HL-60 (cell line): Measurements from ENCODE around the gene PTPN7.

Experiments
- DNase-seq, 2 experiments: peaks; one replicate each; pipeline ENCODE4 v3.0.0-alpha.2; 2010 to 2020; ENCODE audit warnings: low read depth in 1 of 2, low spot score in 1 of 2
- H3K27ac ChIP-seq: fragments of 250-450 bp; sonication (Bioruptor Pico); replicated peaks from 2 replicates; pipeline ENCODE4 v1.5.1; 2020; ENCODE audit warnings: mild to moderate bottlenecking, moderate library complexity
- H3K27me3 ChIP-seq: fragments of 250-450 bp; sonication (Bioruptor Pico); 2 replicates; pipeline ENCODE4 v1.5.1; 2021; ENCODE audit warnings: mild to moderate bottlenecking, moderate library complexity; ENCODE audit not compliant: insufficient read depth, poor library complexity, severe bottlenecking
- H3K4me3 ChIP-seq: replicated peaks from 2 replicates; pipeline ENCODE4 v1.5.1; 2011; ENCODE audit warnings: mild to moderate bottlenecking, control low read depth, low read length; ENCODE audit not compliant: insufficient read depth
- CTCF ChIP-seq: IDR thresholded peaks from one replicate; pipeline ENCODE4 v1.5.1; 2011; ENCODE audit warnings: low read length, control low read depth, inconsistent platforms; ENCODE audit not compliant: insufficient read depth
- GABPA ChIP-seq: IDR thresholded peaks from 2 replicates; pipeline ENCODE4 v1.6.1; 2012; ENCODE audit warnings: low read depth
- POLR2AphosphoS5 ChIP-seq: IDR thresholded peaks from 2 replicates; pipeline ENCODE4 v1.6.1; 2012; ENCODE audit warnings: low read depth
- SPI1 ChIP-seq: IDR thresholded peaks from 2 replicates; pipeline ENCODE4 v1.6.1; 2012; ENCODE audit warnings: low read depth, mild to moderate bottlenecking, borderline replicate concordance
- TF ChIP-seq, protein P1 (sequence below): IDR thresholded peaks from 2 replicates; pipeline ENCODE4 v1.6.1; 2012; ENCODE audit warnings: low read depth; ENCODE audit not compliant: insufficient replicate concordance

The PTPN7 gene

DNA sequence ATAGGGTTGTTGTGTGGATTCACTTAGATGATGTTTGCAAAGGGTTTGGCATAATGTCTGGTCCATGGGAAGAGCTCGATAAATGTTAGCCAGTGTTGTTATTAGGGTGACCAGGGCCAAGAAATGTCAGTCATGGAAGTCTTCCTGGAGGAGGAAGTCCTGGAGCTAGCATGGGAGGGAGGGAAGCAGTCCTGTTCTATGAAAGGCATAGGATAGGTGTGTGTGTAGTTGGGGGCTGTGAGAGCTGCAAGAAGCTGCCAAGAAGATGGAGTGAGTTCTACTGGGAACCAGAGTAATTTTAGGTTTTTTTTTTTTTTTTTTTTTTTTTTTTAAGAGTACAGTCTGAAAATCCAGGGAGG, 37.9 kb upstream of the PTPN7 start:
- no peak for DNase-seq
- Histone ChIP-seq H3K27me3 (peaks cover 26% of the 10 kb centered on the region), H3K4me3 (no peak overlapping the region), H3K27ac (no peak overlapping the region)
- TF ChIP-seq, protein P1, sequence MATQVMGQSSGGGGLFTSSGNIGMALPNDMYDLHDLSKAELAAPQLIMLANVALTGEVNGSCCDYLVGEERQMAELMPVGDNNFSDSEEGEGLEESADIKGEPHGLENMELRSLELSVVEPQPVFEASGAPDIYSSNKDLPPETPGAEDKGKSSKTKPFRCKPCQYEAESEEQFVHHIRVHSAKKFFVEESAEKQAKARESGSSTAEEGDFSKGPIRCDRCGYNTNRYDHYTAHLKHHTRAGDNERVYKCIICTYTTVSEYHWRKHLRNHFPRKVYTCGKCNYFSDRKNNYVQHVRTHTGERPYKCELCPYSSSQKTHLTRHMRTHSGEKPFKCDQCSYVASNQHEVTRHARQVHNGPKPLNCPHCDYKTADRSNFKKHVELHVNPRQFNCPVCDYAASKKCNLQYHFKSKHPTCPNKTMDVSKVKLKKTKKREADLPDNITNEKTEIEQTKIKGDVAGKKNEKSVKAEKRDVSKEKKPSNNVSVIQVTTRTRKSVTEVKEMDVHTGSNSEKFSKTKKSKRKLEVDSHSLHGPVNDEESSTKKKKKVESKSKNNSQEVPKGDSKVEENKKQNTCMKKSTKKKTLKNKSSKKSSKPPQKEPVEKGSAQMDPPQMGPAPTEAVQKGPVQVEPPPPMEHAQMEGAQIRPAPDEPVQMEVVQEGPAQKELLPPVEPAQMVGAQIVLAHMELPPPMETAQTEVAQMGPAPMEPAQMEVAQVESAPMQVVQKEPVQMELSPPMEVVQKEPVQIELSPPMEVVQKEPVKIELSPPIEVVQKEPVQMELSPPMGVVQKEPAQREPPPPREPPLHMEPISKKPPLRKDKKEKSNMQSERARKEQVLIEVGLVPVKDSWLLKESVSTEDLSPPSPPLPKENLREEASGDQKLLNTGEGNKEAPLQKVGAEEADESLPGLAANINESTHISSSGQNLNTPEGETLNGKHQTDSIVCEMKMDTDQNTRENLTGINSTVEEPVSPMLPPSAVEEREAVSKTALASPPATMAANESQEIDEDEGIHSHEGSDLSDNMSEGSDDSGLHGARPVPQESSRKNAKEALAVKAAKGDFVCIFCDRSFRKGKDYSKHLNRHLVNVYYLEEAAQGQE: no peak
- TF ChIP-seq CTCF (no peak), POLR2AphosphoS5 (no peak), SPI1 (no peak), GABPA (no peak)

- no peak overlapping the region for H3K4me3 ChIP-seq
- H3K27me3 ChIP-seq: peaks cover 31% of the 10 kb centered on the region
- TF ChIP-seq, protein P1: no peak
- no peak for TF ChIP-seq SPI1
- no peak for TF ChIP-seq CTCF
- TF ChIP-seq POLR2AphosphoS5: no peak
- no peak for TF ChIP-seq GABPA
- DNase-seq: no peak
- no peak overlapping the region for H3K27ac ChIP-seq
These were observed 37.4 kb upstream of the PTPN7 start for GRCh38 chr1:202197653-202198365.

DNA sequence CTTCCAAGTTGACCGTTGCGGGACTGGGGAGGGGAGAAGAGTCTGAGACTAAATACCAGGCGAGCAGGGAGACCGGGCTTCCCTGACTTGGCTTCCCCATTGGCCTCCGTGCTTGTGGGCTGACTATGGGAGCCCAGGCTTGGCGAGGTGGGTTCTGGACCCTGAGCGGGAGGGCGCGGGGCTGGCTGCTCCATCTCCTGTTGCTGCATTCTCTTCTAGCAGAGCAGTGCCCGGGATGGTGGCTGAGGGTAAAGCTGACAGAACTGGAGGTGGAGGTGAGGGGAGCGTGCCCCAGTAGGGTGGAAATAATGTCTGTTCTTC, 33.9 kb upstream of the PTPN7 start:
- TF ChIP-seq, protein P1: no peak
- no peak for TF ChIP-seq GABPA
- no peak for TF ChIP-seq SPI1
- TF ChIP-seq CTCF: no peak
- no peak overlapping the region for H3K27ac ChIP-seq
- no peak for DNase-seq
- H3K27me3 ChIP-seq: peaks cover 23% of the 10 kb centered on the region
- H3K4me3 ChIP-seq: no peak overlapping the region
